Activated CD4-positive, alpha-beta memory T cell treated with anti-CD3 and anti-CD28 coated beads, Interleukin-2, amount 10 ng/mL, durations not matched to agents 7 days and 5 days (primary cell): ENCODE data around the gene MARCHF5. TPM values are rescaled to one million over a fixed set of nuclear protein-coding genes. Genes with fewer than 3 reads are reported as not detected.
"Not testable (repeated sequence)": the region's sequence is repeated elsewhere in the genome, so short reads cannot be mapped to it uniquely, and the experiment has no call there.

Experiments
- CTCF ChIA-PET: fragments of 350-600 bp; sonication (Branson Sonifier 250); formaldehyde crosslinking; loops from one replicate; lab custom pipeline; 2021; ENCODE audit warnings: antibody characterized with exemption, inconsistent platforms; lab: Charles Lee
- POLR2A ChIA-PET: fragments of 350-600 bp; sonication (Branson Sonifier 250); formaldehyde crosslinking; loops from one replicate; lab custom pipeline; 2021; ENCODE audit warnings: antibody characterized with exemption; lab: Charles Lee
- DNase-seq: peaks from one replicate; pipeline ENCODE4 v3.0.0-alpha.2; 2020
- H3K27ac Mint-ChIP-seq: one replicate; pipeline ENCODE4 v1.8.0; 2021; ENCODE audit warnings: mild to moderate bottlenecking, mixed read lengths
- H3K27me3 Mint-ChIP-seq: one replicate; pipeline ENCODE4 v1.8.0; 2021; ENCODE audit warnings: mixed read lengths
- H3K36me3 Mint-ChIP-seq: one replicate; pipeline ENCODE4 v1.8.0; 2021; ENCODE audit warnings: low read depth, mixed read lengths
- H3K4me1 Mint-ChIP-seq: one replicate; pipeline ENCODE4 v1.8.0; 2021; ENCODE audit warnings: mixed read lengths
- H3K4me3 Mint-ChIP-seq: one replicate; pipeline ENCODE4 v1.8.0; 2021; ENCODE audit warnings: mild to moderate bottlenecking, mixed read lengths
- H3K9me3 Mint-ChIP-seq: one replicate; pipeline ENCODE4 v1.8.0; 2021; ENCODE audit warnings: mixed read lengths
- total RNA-seq, 2 experiments: library from RNA; stranded (reverse); gene quantifications; one replicate each; pipeline ENCODE4 v1.2.3, GENCODE V29; 2021

MARCHF5 gene
- total RNA-seq, 2 experiments from 2014 or later: 28.5 to 29.3 TPM

- Mint-ChIP-seq H3K4me1 (no peaks in the 10 kb centered on the region), H3K36me3 (no peaks in the 10 kb centered on the region), H3K27ac (no peak overlapping the region), H3K4me3 (no peak overlapping the region), H3K9me3 (no peaks in the 10 kb centered on the region), H3K27me3 (peaks cover 15% of the 10 kb centered on the region)
- POLR2A ChIA-PET: no interaction called here
- DNase-seq: no peak
- CTCF ChIA-PET: interaction anchor here (0.7 kb wide), 1 partner anchor 14 kb away, joined by 4 read pairs; no protein-coding TSS in a partner anchor
These were observed 75.5 kb downstream of the MARCHF5 start for GRCh38 chr10:92366412-92367021.

DNA sequence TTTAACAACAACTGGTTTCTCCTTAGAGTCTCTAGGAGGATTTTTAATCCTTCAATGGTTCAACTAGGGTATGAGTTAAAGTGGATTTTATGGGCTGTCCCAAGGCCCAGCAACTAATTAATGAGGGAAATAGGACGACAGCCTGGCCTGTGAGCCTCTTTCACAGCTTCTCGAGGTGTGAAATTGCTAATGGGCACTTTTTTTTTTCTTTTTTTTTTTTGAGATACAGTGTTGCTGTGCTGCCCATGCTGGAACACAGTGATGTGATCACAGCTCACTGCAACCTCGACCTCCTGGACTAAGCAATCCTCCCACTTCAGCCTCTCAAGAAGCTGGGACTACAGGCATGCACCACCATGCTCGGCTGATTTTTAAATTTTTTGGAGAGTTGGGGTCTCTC is 87.0 kb downstream of the MARCHF5 start:
- no peaks in the 10 kb centered on the region for H3K36me3 Mint-ChIP-seq

GRCh38 chr10:92381543-92381954 is 90.6 kb downstream of the MARCHF5 start:
- DNase-seq: no peak
- CTCF ChIA-PET: no interaction called here
- POLR2A ChIA-PET: interaction anchor here (0.6 kb wide), 1 partner anchor 196 kb away, joined by 3 read pairs; no protein-coding TSS in a partner anchor
- Mint-ChIP-seq H3K4me1 (no peaks in the 10 kb centered on the region), H3K27ac (no peak overlapping the region), H3K4me3 (no peak overlapping the region), H3K36me3 (no peaks in the 10 kb centered on the region), H3K27me3 (peaks cover 15% of the 10 kb centered on the region), H3K9me3 (no peaks in the 10 kb centered on the region)

More for the DNA sequence above, 87.0 kb downstream of the MARCHF5 start:
- no peaks in the 10 kb centered on the region for H3K9me3 Mint-ChIP-seq
- ChIA-PET POLR2A (no interaction called here), CTCF (no interaction called here)
- DNase-seq: no peak
- H3K4me3 Mint-ChIP-seq: no peak overlapping the region
- no peak overlapping the region for H3K27ac Mint-ChIP-seq
- no peaks in the 10 kb centered on the region for H3K4me1 Mint-ChIP-seq
- peaks cover 15% of the 10 kb centered on the region for H3K27me3 Mint-ChIP-seq

DNA sequence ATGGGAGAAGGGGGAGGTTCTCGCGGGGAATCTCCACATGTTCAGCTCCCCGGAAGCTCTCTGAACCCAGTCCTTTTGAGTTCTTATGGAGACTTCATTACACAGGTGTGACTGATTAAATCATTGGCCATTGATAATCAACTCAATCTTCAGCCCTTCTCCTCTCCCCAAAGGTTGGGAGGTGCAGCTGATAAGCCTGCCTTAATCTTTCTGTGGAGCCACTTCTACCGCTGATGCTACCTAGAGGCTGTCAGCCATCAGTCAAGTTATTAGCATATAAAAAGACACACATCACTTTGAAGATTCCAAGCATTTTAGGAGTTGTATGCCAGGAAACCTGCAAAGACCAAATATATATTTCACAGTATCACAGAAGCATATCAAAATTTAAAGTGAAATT is 91.7 kb downstream of the MARCHF5 start:
- no peaks in the 10 kb centered on the region for H3K4me1 Mint-ChIP-seq
- H3K36me3 Mint-ChIP-seq: no peaks in the 10 kb centered on the region
- H3K9me3 Mint-ChIP-seq: no peaks in the 10 kb centered on the region
- POLR2A ChIA-PET: no interaction called here
- no peak for DNase-seq
- CTCF ChIA-PET: interaction anchor here (1.1 kb wide), 1 partner anchor 13 kb away, joined by 3 read pairs; no protein-coding TSS in a partner anchor
- peaks cover 15% of the 10 kb centered on the region for H3K27me3 Mint-ChIP-seq
- H3K4me3 Mint-ChIP-seq: no peak overlapping the region
- H3K27ac Mint-ChIP-seq: no peak overlapping the region

DNA sequence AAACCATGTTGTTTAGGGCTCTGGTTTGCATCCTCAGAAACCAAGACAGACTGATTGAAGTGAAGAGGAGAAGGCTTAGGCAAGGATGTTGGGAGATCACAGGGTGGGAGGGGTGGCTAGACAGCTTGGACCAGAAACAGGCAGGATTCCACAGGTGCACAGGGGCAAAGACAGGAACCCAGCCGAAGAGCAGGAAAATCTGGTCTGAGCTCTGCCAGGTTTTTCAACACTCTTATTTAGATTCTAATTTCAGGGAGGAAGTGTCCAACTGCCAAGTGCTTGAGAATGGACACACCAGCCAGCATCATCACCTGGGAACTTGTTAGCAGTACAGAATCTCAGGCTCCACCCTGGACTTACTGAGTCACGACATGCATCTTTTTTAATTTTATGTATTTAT is 93.8 kb downstream of the MARCHF5 start:
- H3K36me3 Mint-ChIP-seq: no peaks in the 10 kb centered on the region
- POLR2A ChIA-PET: no interaction called here

GRCh38 chr10:92385831-92386230 is 94.9 kb downstream of the MARCHF5 start:
- Mint-ChIP-seq H3K36me3 (no peaks in the 10 kb centered on the region), H3K27me3 (peaks cover 5% of the 10 kb centered on the region), H3K9me3 (no peaks in the 10 kb centered on the region), H3K4me1 (no peaks in the 10 kb centered on the region), H3K27ac (no peak overlapping the region), H3K4me3 (no peak overlapping the region)
- ChIA-PET CTCF (no interaction called here), POLR2A (no interaction called here)
- DNase-seq: no peak

More for the DNA sequence above, 93.8 kb downstream of the MARCHF5 start:
- peaks cover 8% of the 10 kb centered on the region for H3K27me3 Mint-ChIP-seq
- H3K9me3 Mint-ChIP-seq: no peaks in the 10 kb centered on the region
- no peak overlapping the region for H3K4me3 Mint-ChIP-seq
- DNase-seq: no peak
- no peak overlapping the region for H3K27ac Mint-ChIP-seq
- H3K4me1 Mint-ChIP-seq: no peaks in the 10 kb centered on the region
- CTCF ChIA-PET: no interaction called here

GRCh38 chr10:92387289-92387940 is 96.4 kb downstream of the MARCHF5 start:
- Mint-ChIP-seq H3K4me1 (no peaks in the 10 kb centered on the region), H3K4me3 (no peak overlapping the region), H3K27ac (no peak overlapping the region), H3K36me3 (no peaks in the 10 kb centered on the region), H3K9me3 (no peaks in the 10 kb centered on the region), H3K27me3 (peaks cover 2% of the 10 kb centered on the region)
- ChIA-PET POLR2A (no interaction called here), CTCF (no interaction called here)
- peak; percentile 20 for DNase-seq

DNA sequence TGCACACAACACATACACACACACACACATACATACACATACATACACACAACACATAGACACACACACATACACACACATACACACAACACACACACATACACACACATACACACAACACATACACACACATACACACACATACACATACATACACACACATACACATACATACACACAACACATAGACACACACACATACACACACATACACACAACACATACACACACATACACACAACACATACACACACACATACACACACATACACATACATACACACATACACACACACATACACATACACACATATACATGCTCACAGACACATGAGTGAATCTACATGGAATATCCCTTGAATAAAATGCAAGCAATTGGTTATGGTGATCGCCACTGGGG is 102.2 kb downstream of the MARCHF5 start:
- CTCF ChIA-PET: interaction anchor here (1.0 kb wide), 1 partner anchor 430 kb away, joined by 3 read pairs; no protein-coding TSS in a partner anchor

DNA sequence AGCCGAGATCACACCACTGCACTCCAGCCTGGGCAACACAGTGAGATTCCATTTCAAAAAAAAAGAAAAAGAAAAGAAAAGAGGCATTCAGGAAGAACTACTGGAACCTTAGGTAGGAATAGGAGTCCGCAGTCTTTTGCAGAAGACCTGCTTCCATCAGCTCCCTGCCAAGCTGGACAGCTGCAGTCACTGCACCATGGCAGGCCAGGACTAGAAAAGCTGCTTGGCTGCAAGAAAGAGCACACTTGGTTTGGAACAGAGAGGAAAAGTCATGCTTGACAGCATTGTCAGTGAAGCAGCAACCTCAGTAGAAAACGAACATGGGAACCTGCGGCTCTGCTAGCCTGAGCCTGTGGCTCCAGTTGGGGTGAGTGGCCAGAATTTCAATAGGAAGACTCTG is 104.3 kb downstream of the MARCHF5 start:
- Mint-ChIP-seq H3K27me3 (peaks cover 3% of the 10 kb centered on the region), H3K9me3 (no peaks in the 10 kb centered on the region), H3K27ac (no peak overlapping the region), H3K36me3 (no peaks in the 10 kb centered on the region), H3K4me3 (no peak overlapping the region), H3K4me1 (no peaks in the 10 kb centered on the region)
- ChIA-PET POLR2A (no interaction called here), CTCF (interaction anchor here (0.6 to 1.4 kb wide), 2 partner anchors 12 to 187 kb away, joined by 3 read pairs; no protein-coding TSS in a partner anchor)
- DNase-seq: no peak

More for the DNA sequence above, 102.2 kb downstream of the MARCHF5 start:
- H3K36me3 Mint-ChIP-seq, DNase-seq, H3K4me3 Mint-ChIP-seq, H3K9me3 Mint-ChIP-seq, H3K27me3 Mint-ChIP-seq, H3K4me1 Mint-ChIP-seq, H3K27ac Mint-ChIP-seq, POLR2A ChIA-PET: not testable (repeated sequence)

GRCh38 chr10:92402234-92402633 is 111.3 kb downstream of the MARCHF5 start:
- H3K27ac Mint-ChIP-seq, H3K4me3 Mint-ChIP-seq, DNase-seq, H3K9me3 Mint-ChIP-seq, H3K4me1 Mint-ChIP-seq, H3K36me3 Mint-ChIP-seq, POLR2A ChIA-PET: not testable (repeated sequence)
- CTCF ChIA-PET: interaction anchor here (1.4 kb wide), 1 partner anchor 19 kb away, joined by 3 read pairs; no protein-coding TSS in a partner anchor
- peaks cover 14% of the 10 kb centered on the region for H3K27me3 Mint-ChIP-seq

Other genes starting within 250 kb of the MARCHF5 start
- gene CPEB3, start 89 bp upstream of the MARCHF5 start, total RNA-seq: 1 to 10 TPM; 2.8 to 3.0 TPM